ENCODE results near the gene DCP1B. TPM values are rescaled to one million over a fixed set of nuclear protein-coding genes. Genes with fewer than 3 reads are reported as not detected.
A peak's percentile ranks its signal among the peaks of the same experiment; 100 is the strongest.

The DCP1B gene
- total RNA-seq, 6 experiments from 2014 or later = 4.1 to 7.6 (median 6.0) TPM

- intact Hi-C loops (cut with DNase I) = loop anchor here in 1 of 2 donors (10.0 kb wide), 1 partner anchor 93 kb away; the partner anchor contains the start of gene LRTM2
- no peaks in the 10 kb centered on the region for H3K4me1 ChIP-seq
- no peaks in the 10 kb centered on the region for H3K27me3 ChIP-seq
- no peaks in the 10 kb centered on the region for H3K36me3 ChIP-seq
- peak within 1 kb of the TSS in 2 of 3 donors; percentile 4 to 10 for H3K4me3 ChIP-seq
- DNase-seq = peak in 2 of 3 donors; percentile 45 to 46
- peak within 1 kb of the TSS in 2 of 3 donors; percentile 43 for H3K27ac ChIP-seq
- WGBS (ENCODE audit: insufficient coverage, low coverage, low lambda C conversion rate, missing lambda C conversion rate) = 52% methylated on average over 7 of the region's 18 CpGs
- no peaks in the 10 kb centered on the region for H3K9me3 ChIP-seq
- ATAC-seq = no peak
- TF ChIP-seq POLR2A (IDR thresholded peaks at IDR 0.05) = no peak
- no peak for TF ChIP-seq CTCF (IDR thresholded peaks at IDR 0.05)
Observed at GRCh38 chr12:1918081-1918883, 86.0 kb downstream of the DCP1B start, which contains the start of gene CACNA2D4. Gene CACNA2D4 (minus strand): TSS chr12:1918652. CDS start chr12:1918473, 179 bp downstream.

GRCh38 chr12:1917172-1918070, 86.8 kb downstream of the DCP1B start:
- intact Hi-C loops (cut with DNase I) = loop anchor here in 1 of 2 donors (10.0 kb wide), 1 partner anchor 93 kb away; the partner anchor contains the start of gene LRTM2
- Histone ChIP-seq H3K36me3 (no peaks in the 10 kb centered on the region), H3K4me1 (no peaks in the 10 kb centered on the region), H3K9me3 (no peaks in the 10 kb centered on the region), H3K4me3 (peak overlapping the region in 2 of 3 donors; percentile 4 to 10), H3K27me3 (no peaks in the 10 kb centered on the region), H3K27ac (peak overlapping the region in 2 of 3 donors; percentile 43)
- DNase-seq = peak in 2 of 3 donors; percentile 43 to 55
- no peak for TF ChIP-seq CTCF (IDR thresholded peaks at IDR 0.05)
- peak; percentile 13 for TF ChIP-seq POLR2A (IDR thresholded peaks at IDR 0.05)
- 52% methylated on average over 7 of the region's 22 CpGs for WGBS (ENCODE audit: insufficient coverage, low coverage, low lambda C conversion rate, missing lambda C conversion rate)
- ATAC-seq = peak in 3 of 4 donors; percentile 34 to 47 (median 39)

- no peaks in the 10 kb centered on the region for H3K36me3 ChIP-seq
- H3K4me3 ChIP-seq = no peak overlapping the region
- DNase-seq = peak; percentile 10 to 52 (median 47)
- H3K27ac ChIP-seq = no peak overlapping the region
- TF ChIP-seq CTCF (IDR thresholded peaks at IDR 0.05) (no peak), POLR2A (IDR thresholded peaks at IDR 0.05) (no peak)
- no peaks in the 10 kb centered on the region for H3K27me3 ChIP-seq
- peak in 1 of 4 donors; percentile 20 for ATAC-seq
- 67% methylated on average over 18 of the region's 18 CpGs for WGBS (ENCODE audit: insufficient coverage, low coverage, low lambda C conversion rate, missing lambda C conversion rate)
- H3K4me1 ChIP-seq = no peaks in the 10 kb centered on the region
- H3K9me3 ChIP-seq = no peaks in the 10 kb centered on the region
- intact Hi-C loops (cut with DNase I) = loop anchor here in 1 of 2 donors (10.0 kb wide), 1 partner anchor 92 kb away; the partner anchor contains the start of gene LRTM2
Observed at GRCh38 chr12:1916371-1917171, 87.7 kb downstream of the DCP1B start.

Measured in right lobe of liver (tissue), 6 donors.